EH (cell line): Measurements from ENCODE around the gene CNR2.
"Not testable (repeated sequence)": the region's sequence is repeated elsewhere in the genome, so short reads cannot be mapped to it uniquely, and the experiment has no call there.

Source experiments
- DNase-seq: peaks from one replicate; pipeline ENCODE4 v3.0.0-alpha.2; 2015; ENCODE audit warnings: low read depth

The CNR2 gene

GRCh38 chr1:23836037-23836436 lies 77.1 kb downstream of the CNR2 start:
- no peak for DNase-seq

DNA sequence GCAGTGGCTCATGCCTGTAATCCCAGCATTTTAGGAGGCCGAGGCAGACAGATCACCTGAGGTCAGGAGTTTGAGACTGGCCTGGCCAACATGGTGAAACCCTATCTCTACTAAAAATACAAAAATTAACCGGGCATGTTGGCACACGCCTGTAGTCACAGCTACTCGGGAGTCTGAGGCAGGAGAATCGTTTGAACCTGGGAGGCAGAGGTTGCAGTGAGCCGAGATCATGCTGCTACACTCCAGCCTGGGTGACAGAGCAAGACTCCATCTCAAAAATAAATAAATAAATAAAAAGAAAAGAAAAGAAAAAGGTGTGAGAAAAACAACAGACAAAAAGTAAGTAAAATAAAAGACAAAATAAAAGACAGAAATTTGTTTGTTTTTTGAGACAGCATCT lies 79.0 kb downstream of the CNR2 start:
- DNase-seq: not testable (repeated sequence)

DNA sequence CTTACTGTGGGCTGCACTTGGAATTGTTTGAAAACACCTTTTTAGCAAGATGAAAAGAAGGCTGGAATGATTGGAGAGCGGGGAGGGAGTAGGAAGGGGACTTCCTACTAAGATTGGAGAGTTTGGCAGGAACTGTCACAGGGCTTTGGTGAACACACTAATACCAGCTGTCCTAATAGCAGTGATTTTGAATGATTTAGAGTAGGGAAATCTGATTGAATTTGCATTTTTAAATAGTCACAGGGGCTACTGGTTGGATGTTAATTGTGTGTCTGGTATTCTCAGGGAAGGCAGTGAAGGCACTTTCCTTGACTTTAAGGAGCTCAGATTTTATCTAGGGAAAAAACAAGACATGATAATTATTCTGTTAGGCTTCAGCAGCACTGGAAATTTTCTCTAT lies 85.4 kb downstream of the CNR2 start:
- no peak for DNase-seq

GRCh38 chr1:23826590-23826989 lies 86.6 kb downstream of the CNR2 start:
- not testable (repeated sequence) for DNase-seq

- no peak for DNase-seq
Measured at GRCh38 chr1:23825762-23826522, 87.2 kb downstream of the CNR2 start.

- peak; percentile 91 for DNase-seq
Measured at GRCh38 chr1:23825076-23825761, 87.9 kb downstream of the CNR2 start, which contains the start of gene HMGCL. Gene HMGCL (minus strand): TSS chr1:23825429. CDS start chr1:23825415, 14 bp downstream.

DNA sequence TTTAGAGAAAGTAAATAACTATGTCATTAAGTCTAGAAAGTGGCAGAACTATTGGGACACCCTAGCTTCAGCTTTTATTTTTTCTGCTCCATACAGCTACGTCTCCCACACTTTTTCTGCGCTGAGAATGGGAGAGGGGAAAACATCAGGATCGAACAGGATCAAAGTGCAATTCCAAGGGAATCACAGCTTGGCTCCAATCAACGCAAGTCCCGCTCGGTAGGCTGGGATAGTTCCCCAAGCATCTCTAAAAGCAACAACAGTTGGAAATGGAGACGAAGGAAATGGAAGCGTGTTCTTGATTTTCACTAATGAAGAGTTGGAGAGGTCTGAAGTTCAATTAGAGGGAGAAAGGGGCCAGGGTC lies 88.5 kb downstream of the CNR2 start:
- no peak for DNase-seq

GRCh38 chr1:23823767-23824166 lies 89.4 kb downstream of the CNR2 start:
- no peak for DNase-seq
